Epithelial cell of esophagus (primary cell): ENCODE measurements around the gene NEURL1.

Experiments
- DNase-seq: peaks from one replicate; pipeline ENCODE4 v3.0.0; 2010; ENCODE audit warnings: low read depth
- H3K4me3 ChIP-seq: 2 replicates; pipeline ENCODE4 v1.5.1; 2011; ENCODE audit warnings: mild to moderate bottlenecking, low read length, control low read depth
- TF ChIP-seq, protein P1 (sequence below): IDR thresholded peaks from 2 replicates; pipeline ENCODE4 v1.5.1; 2011; ENCODE audit warnings: low read depth, mild to moderate bottlenecking, low read length, control low read depth, inconsistent platforms; ENCODE audit not compliant: insufficient read depth; ENCODE audit errors: missing control alignments

The NEURL1 gene

DNA sequence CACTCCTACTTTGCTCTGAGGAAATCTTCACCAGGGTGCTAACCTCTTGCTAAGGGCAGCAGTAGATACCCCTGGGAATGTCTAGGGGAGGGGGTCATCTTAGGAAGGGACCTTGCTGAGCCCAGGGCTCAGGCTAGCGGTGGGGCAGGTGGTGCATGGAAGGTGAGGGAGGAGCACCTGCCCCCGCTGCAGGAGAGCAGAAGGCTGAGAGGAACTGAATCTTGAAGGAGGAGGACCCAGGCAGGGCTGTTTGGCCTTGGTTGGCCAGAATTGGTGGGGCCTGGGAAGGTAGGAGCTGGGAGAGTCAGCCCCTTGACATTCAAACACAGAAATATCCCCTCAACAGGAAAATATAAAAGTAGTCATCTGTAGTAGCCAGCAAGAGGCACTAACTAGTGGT, 21.5 kb upstream of the NEURL1 start:
- TF ChIP-seq, protein P1, sequence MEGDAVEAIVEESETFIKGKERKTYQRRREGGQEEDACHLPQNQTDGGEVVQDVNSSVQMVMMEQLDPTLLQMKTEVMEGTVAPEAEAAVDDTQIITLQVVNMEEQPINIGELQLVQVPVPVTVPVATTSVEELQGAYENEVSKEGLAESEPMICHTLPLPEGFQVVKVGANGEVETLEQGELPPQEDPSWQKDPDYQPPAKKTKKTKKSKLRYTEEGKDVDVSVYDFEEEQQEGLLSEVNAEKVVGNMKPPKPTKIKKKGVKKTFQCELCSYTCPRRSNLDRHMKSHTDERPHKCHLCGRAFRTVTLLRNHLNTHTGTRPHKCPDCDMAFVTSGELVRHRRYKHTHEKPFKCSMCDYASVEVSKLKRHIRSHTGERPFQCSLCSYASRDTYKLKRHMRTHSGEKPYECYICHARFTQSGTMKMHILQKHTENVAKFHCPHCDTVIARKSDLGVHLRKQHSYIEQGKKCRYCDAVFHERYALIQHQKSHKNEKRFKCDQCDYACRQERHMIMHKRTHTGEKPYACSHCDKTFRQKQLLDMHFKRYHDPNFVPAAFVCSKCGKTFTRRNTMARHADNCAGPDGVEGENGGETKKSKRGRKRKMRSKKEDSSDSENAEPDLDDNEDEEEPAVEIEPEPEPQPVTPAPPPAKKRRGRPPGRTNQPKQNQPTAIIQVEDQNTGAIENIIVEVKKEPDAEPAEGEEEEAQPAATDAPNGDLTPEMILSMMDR = no peak
- no peak for DNase-seq
- no peak overlapping the region for H3K4me3 ChIP-seq

- no peak overlapping the region for H3K4me3 ChIP-seq
- peak; percentile 40 for DNase-seq
- TF ChIP-seq, protein P1 = no peak
Measured at GRCh38 chr10:103473261-103473671, 20.2 kb upstream of the NEURL1 start.

GRCh38 chr10:103474077-103474476, 19.4 kb upstream of the NEURL1 start:
- no peak for DNase-seq
- TF ChIP-seq, protein P1 = no peak
- H3K4me3 ChIP-seq = no peak overlapping the region

DNA sequence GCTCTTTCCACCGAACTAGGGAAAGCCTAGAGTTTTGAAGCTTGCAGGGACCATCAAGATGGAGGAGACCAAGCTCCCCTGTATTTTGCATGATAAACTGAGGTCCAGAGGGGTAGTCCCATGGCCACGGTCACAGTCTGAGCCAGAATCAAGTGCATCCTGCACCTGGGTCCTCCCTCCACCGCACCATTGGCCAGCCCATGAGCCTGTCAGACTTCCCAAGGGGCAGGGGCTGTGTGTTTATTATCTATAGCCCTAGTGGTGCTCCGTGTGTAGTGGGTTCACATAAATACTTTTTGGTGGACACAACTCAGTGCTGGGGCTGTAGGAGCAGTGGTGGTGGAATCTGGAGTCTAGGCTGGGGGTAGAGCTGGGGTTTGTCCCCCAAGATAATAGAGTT, 18.1 kb upstream of the NEURL1 start:
- DNase-seq = no peak
- no peak overlapping the region for H3K4me3 ChIP-seq
- TF ChIP-seq, protein P1 = no peak

GRCh38 chr10:103476046-103476768, 17.3 kb upstream of the NEURL1 start:
- TF ChIP-seq, protein P1 = no peak
- H3K4me3 ChIP-seq = no peak overlapping the region
- no peak for DNase-seq

- no peak for DNase-seq
- TF ChIP-seq, protein P1 = no peak
- no peak overlapping the region for H3K4me3 ChIP-seq
Measured at GRCh38 chr10:103478671-103479070, 14.8 kb upstream of the NEURL1 start.

DNA sequence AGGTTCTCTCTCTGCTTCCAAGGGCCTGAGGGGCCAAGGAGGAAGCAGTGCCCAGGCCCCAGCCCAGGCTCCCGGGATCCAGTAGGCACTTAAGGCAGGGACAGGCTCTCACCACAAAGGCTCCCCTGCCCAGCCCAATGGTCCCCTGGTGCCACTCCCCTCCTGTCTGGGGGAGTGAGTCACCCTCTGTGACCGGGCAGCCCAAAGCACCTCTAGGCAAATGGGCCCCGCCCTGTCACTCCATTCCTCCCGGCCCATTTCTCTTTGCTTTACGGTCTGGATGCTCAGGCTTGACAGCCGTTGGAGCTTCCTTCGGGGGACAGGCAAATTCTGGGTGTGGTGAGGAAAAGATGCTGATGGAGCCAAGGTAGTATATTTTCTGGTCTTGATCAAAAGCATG, 14.4 kb upstream of the NEURL1 start, which contains the start of gene CALHM3:
CALHM3 (minus strand) TSS at position 106 of the 400 bp plus-strand sequence. CDS start 208 bp downstream, outside the sequence.
- H3K4me3 ChIP-seq = no peak within 1 kb of the TSS
- DNase-seq = peak; percentile 51
- TF ChIP-seq, protein P1 = no peak
